Suprapubic skin (tissue), 4 donors: Measurements from ENCODE around the gene RHBDF1. TPM values are rescaled to one million over a fixed set of nuclear protein-coding genes. Genes with fewer than 3 reads are reported as not detected.

Source experiments
- DNase-seq, 2 donors: peaks; one replicate each; pipeline ENCODE4 v3.0.0-alpha.2; 2019; ENCODE audit warnings: low spot score in 2 of 2
- H3K27ac ChIP-seq: fragments of 200-600 bp; sonication (generic); one replicate; pipeline ENCODE4 v1.5.1; 2019
- H3K27me3 ChIP-seq: fragments of 200-600 bp; sonication (generic); one replicate; pipeline ENCODE4 v1.5.1; 2019
- H3K36me3 ChIP-seq: fragments of 200-600 bp; sonication (generic); one replicate; pipeline ENCODE4 v1.5.1; 2019
- H3K4me1 ChIP-seq: fragments of 200-600 bp; sonication (generic); one replicate; pipeline ENCODE4 v1.5.1; 2019
- H3K4me3 ChIP-seq: fragments of 200-600 bp; sonication (generic); one replicate; pipeline ENCODE4 v1.5.1; 2019; ENCODE audit warnings: mild to moderate bottlenecking
- H3K9me3 ChIP-seq: fragments of 200-600 bp; sonication (generic); one replicate; pipeline ENCODE4 v1.5.1; 2019
- CTCF ChIP-seq, 2 donors: fragments of 200-600 bp in 1 of 2; fragments of 450-650 bp in 1 of 2; sonication (generic) in 1 of 2; IDR thresholded peaks; one replicate each; pipeline ENCODE4 v1.5.1; 2016 to 2019; ENCODE audit warnings: antibody characterized with exemption in 2 of 2, mild to moderate bottlenecking in 1 of 2, moderate library complexity in 1 of 2
- EP300 ChIP-seq: sonication (generic); formaldehyde crosslinking; IDR thresholded peaks from one replicate; pipeline ENCODE4 v1.6.1; 2017; ENCODE audit warnings: antibody characterized with exemption
- POLR2A ChIP-seq, 2 donors: fragments of 450-650 bp; IDR thresholded peaks; one replicate each; pipeline ENCODE4 v1.6.1; 2017; ENCODE audit warnings: antibody characterized with exemption in 2 of 2, mild to moderate bottlenecking in 2 of 2, moderate library complexity in 2 of 2
- POLR2AphosphoS5 ChIP-seq, 3 donors: sonication (generic); formaldehyde crosslinking; IDR thresholded peaks; one replicate each; pipeline ENCODE4 v1.6.1; 2017; ENCODE audit warnings: antibody characterized with exemption in 3 of 3
- WGBS: methylation state at CpG from one replicate; pipeline ENCODE4 v1.1.5; 2018; 5-methylcytosine and 5-hydroxymethylcytosine counted together
- total RNA-seq, 4 donors: library from RNA; depleted of rRNA; stranded (reverse); fragments of >200 nt; gene quantifications; one replicate each; pipeline ENCODE4 v1.1.0, GENCODE V29; 2016

The RHBDF1 gene
- total RNA-seq, 4 donors from 2014 or later = 32.1 to 107 (median 41.2) TPM

GRCh38 chr16:9903-10665 lies 62.3 kb downstream of the RHBDF1 start:
- no peaks in the 10 kb centered on the region for H3K27me3 ChIP-seq
- H3K4me3 ChIP-seq = no peak overlapping the region
- no peaks in the 10 kb centered on the region for H3K4me1 ChIP-seq
- WGBS = 89% methylated on average over 48 of the region's 48 CpGs
- H3K27ac ChIP-seq = no peak overlapping the region
- H3K9me3 ChIP-seq = no peaks in the 10 kb centered on the region
- no peaks in the 10 kb centered on the region for H3K36me3 ChIP-seq
- no peak for DNase-seq
- TF ChIP-seq POLR2A (IDR thresholded peaks at IDR 0.05) = no peak
- no peak for TF ChIP-seq POLR2AphosphoS5 (IDR thresholded peaks at IDR 0.05)
- TF ChIP-seq EP300 = no peak
- no peak for TF ChIP-seq CTCF (IDR thresholded peaks at IDR 0.05)

Other genes with a start within 250 kb of the RHBDF1 start
- gene POLR3K, start 19.0 kb downstream of the RHBDF1 start, total RNA-seq = 1 to 10 TPM; 2.0 to 2.8 (median 2.7) TPM
- gene SNRNP25, start 18.8 kb downstream of the RHBDF1 start, total RNA-seq = 10 to 100 TPM in 2 of 4 donors, 1 to 10 TPM in 2; 9.5 to 21.7 (median 13.9) TPM
- gene MPG, start 5.6 kb upstream of the RHBDF1 start, total RNA-seq = 10 to 100 TPM; 46.8 to 94.4 (median 70.9) TPM
- 10 to 100 TPM; 21.1 to 48.3 (median 35.6) TPM for gene NPRL3, start 66.0 kb upstream of the RHBDF1 start, total RNA-seq
- not detected for gene HBZ, start 80.0 kb upstream of the RHBDF1 start, total RNA-seq
- gene HBM, start 93.3 kb upstream of the RHBDF1 start, total RNA-seq = not detected
- gene HBA2, start 100.2 kb upstream of the RHBDF1 start, total RNA-seq = 100 to 1,000 TPM in 2 of 4 donors, 10 to 100 TPM in 2; 13.0 to 282 (median 96.5) TPM
- 100 to 1,000 TPM in 2 of 4 donors, 10 to 100 TPM in 2; 10.5 to 265 (median 77.7) TPM for gene HBA1, start 104.0 kb upstream of the RHBDF1 start, total RNA-seq
- gene HBQ1, start 107.8 kb upstream of the RHBDF1 start, total RNA-seq = not detected
- 100 to 1,000 TPM in 1 of 4 donors, 10 to 100 TPM in 3; 47.6 to 206 (median 59.5) TPM for gene LUC7L, start 156.8 kb upstream of the RHBDF1 start, total RNA-seq
- 100 to 1,000 TPM; 108 to 124 (median 121) TPM for gene FAM234A, start 162.2 kb upstream of the RHBDF1 start, total RNA-seq
- 1 to 10 TPM in 1 of 4 donors, under 1 TPM in 3; 0.30 to 1.5 (median 0.59) TPM for gene RGS11, start 203.3 kb upstream of the RHBDF1 start, total RNA-seq
- not detected for gene ARHGDIG, start 208.0 kb upstream of the RHBDF1 start, total RNA-seq
- gene PDIA2, start 210.5 kb upstream of the RHBDF1 start, total RNA-seq = not detected